HG03565 (cell line): ENCODE data around the gene PUM1.
"Not testable (repeated sequence)": the region's sequence is repeated elsewhere in the genome, so short reads cannot be mapped to it uniquely, and the experiment has no call there.

Experiments
- ATAC-seq: cut with Tn5 transposase; IDR thresholded peaks from one replicate; pipeline ENCODE4 v1.9.1; 2021; ENCODE audit warnings: mild to moderate bottlenecking, moderate library complexity; ENCODE audit not compliant: unreplicated experiment

The PUM1 gene

GRCh38 chr1:31064718-31065309, 703 bp downstream of the PUM1 start:
- ATAC-seq = no peak

GRCh38 chr1:31064111-31064717, 1.3 kb downstream of the PUM1 start:
- ATAC-seq = no peak

- ATAC-seq = no peak
Measured at GRCh38 chr1:31063631-31064030, 1.9 kb downstream of the PUM1 start.

- no peak for ATAC-seq
Measured at GRCh38 chr1:31062867-31063380, 2.6 kb downstream of the PUM1 start.

GRCh38 chr1:31062162-31062866, 3.2 kb downstream of the PUM1 start:
- not testable (repeated sequence) for ATAC-seq

GRCh38 chr1:31058012-31058411, 7.5 kb downstream of the PUM1 start:
- ATAC-seq = no peak

- no peak for ATAC-seq
Measured at GRCh38 chr1:31055953-31056352, 9.6 kb downstream of the PUM1 start.

- no peak for ATAC-seq
Measured at GRCh38 chr1:31055501-31055900, 10.0 kb downstream of the PUM1 start.

- no peak for ATAC-seq
Measured at GRCh38 chr1:31054958-31055481, 10.5 kb downstream of the PUM1 start.

GRCh38 chr1:31054349-31054748, 11.2 kb downstream of the PUM1 start:
- ATAC-seq = no peak

- ATAC-seq = not testable (repeated sequence)
Measured at GRCh38 chr1:31052613-31053012, 12.9 kb downstream of the PUM1 start.

GRCh38 chr1:31051611-31052010, 13.9 kb downstream of the PUM1 start:
- no peak for ATAC-seq

GRCh38 chr1:31047507-31047906, 18.0 kb downstream of the PUM1 start:
- not testable (repeated sequence) for ATAC-seq

GRCh38 chr1:31043631-31044030, 21.9 kb downstream of the PUM1 start:
- ATAC-seq = no peak

GRCh38 chr1:31042656-31043055, 22.9 kb downstream of the PUM1 start:
- ATAC-seq = no peak

GRCh38 chr1:31041529-31041928, 24.0 kb downstream of the PUM1 start:
- ATAC-seq = no peak

- no peak for ATAC-seq
Measured at GRCh38 chr1:31040038-31040437, 25.5 kb downstream of the PUM1 start.

- not testable (repeated sequence) for ATAC-seq
Measured at GRCh38 chr1:31038935-31039334, 26.6 kb downstream of the PUM1 start.

GRCh38 chr1:31038360-31038759, 27.2 kb downstream of the PUM1 start:
- no peak for ATAC-seq

GRCh38 chr1:31036749-31037500, 28.6 kb downstream of the PUM1 start:
- no peak for ATAC-seq

- ATAC-seq = no peak
Measured at GRCh38 chr1:31033598-31033997, 31.9 kb downstream of the PUM1 start.
